Chondrocyte (in vitro differentiated cells): ENCODE results near the gene DAB2IP. TPM values are rescaled to one million over a fixed set of nuclear protein-coding genes. Genes with fewer than 3 reads are reported as not detected.

Source experiments
- DNase-seq: peaks from one replicate; pipeline ENCODE4 v3.0.0; 2021; ENCODE audit warnings: mixed read lengths, low spot score
- H3K27ac Mint-ChIP-seq: one replicate; pipeline ENCODE4 v1.8.0; 2021; ENCODE audit warnings: mild to moderate bottlenecking, moderate library complexity, mixed read lengths; ENCODE audit not compliant: unreplicated experiment
- H3K27me3 Mint-ChIP-seq: 2 replicates; pipeline ENCODE4 v1.8.0; 2021; ENCODE audit warnings: low read depth, mixed read lengths
- H3K36me3 Mint-ChIP-seq: 2 replicates; pipeline ENCODE4 v1.8.0; 2021; ENCODE audit warnings: low read depth, mixed read lengths
- H3K4me1 Mint-ChIP-seq: 2 replicates; pipeline ENCODE4 v1.8.0; 2021; ENCODE audit warnings: low read depth, mild to moderate bottlenecking, mixed read lengths
- H3K4me3 Mint-ChIP-seq: one replicate; pipeline ENCODE4 v1.8.0; 2021; ENCODE audit warnings: mild to moderate bottlenecking, moderate library complexity, mixed read lengths; ENCODE audit not compliant: unreplicated experiment
- H3K9me3 Mint-ChIP-seq: 2 replicates; pipeline ENCODE4 v1.8.0; 2021; ENCODE audit warnings: low read depth, mixed read lengths
- total RNA-seq: library from RNA; stranded (reverse); gene quantifications from 3 replicates; pipeline ENCODE4 v1.2.1, GENCODE V29; 2021
- TF ChIP-seq, protein P1 (sequence below): fragments of 200-600 bp; sonication (generic); IDR thresholded peaks from 2 replicates; pipeline ENCODE4 v1.5.0; 2021; ENCODE audit warnings: antibody characterized with exemption, mild to moderate bottlenecking, moderate library complexity

Gene DAB2IP
- total RNA-seq, 1 donor from 2014 or later = 58.5 TPM

DNA sequence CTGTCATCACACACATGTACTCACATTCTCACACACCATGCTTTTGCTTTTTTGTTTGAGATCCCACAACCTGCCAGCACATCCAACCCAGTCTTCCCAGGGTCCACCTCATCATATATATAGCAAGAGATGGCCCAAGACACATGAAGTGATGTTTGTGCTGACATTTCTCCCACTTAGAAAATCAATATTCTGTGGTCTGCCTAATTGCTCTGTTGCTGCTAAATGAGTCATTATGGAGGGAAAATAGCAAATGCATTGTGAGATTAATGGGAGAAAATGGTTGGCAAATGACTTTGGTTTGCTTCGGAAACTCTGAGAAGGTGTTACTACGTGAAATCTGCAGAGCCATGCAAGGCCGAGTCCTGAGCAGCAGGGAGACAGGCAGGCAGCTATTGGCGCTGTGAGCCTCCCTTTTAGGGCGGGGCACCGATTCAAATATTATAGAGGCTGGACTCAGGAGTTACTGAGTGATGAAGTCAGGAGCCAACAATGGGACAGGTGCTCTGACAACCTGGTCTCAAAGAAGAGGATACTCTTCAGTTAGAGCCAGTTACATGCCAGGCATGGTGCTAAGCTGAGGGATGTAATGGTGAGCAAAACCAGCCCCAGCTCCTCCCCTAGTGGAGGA lies 62.8 kb downstream of the DAB2IP start:
- Mint-ChIP-seq H3K4me3 (no peak overlapping the region), H3K36me3 (peaks cover 5% of the 10 kb centered on the region), H3K9me3 (no peaks in the 10 kb centered on the region), H3K27me3 (no peaks in the 10 kb centered on the region), H3K27ac (no peak overlapping the region), H3K4me1 (no peaks in the 10 kb centered on the region)
- DNase-seq = no peak
- TF ChIP-seq, protein P1, sequence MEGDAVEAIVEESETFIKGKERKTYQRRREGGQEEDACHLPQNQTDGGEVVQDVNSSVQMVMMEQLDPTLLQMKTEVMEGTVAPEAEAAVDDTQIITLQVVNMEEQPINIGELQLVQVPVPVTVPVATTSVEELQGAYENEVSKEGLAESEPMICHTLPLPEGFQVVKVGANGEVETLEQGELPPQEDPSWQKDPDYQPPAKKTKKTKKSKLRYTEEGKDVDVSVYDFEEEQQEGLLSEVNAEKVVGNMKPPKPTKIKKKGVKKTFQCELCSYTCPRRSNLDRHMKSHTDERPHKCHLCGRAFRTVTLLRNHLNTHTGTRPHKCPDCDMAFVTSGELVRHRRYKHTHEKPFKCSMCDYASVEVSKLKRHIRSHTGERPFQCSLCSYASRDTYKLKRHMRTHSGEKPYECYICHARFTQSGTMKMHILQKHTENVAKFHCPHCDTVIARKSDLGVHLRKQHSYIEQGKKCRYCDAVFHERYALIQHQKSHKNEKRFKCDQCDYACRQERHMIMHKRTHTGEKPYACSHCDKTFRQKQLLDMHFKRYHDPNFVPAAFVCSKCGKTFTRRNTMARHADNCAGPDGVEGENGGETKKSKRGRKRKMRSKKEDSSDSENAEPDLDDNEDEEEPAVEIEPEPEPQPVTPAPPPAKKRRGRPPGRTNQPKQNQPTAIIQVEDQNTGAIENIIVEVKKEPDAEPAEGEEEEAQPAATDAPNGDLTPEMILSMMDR = no peak

DNA sequence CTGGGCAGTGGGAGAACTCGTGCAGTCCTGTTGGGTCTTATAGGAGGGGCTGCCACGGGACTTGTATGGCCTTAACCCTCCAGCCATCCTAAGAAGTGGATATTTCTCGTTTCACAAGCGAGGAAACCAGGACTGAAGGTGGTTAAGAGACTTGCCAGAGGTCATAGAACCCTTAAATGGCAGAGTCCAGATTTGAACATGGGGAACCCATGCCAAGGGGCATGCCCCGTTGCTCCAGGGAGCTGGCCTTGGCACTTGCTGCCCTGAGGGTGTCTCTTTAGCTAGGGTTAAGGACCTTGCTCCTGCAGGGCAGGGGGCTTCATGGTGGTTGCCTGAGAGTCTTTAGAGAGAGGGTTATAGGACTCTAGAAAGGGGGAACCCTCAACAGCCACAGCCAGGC lies 63.4 kb downstream of the DAB2IP start:
- Mint-ChIP-seq H3K4me1 (no peaks in the 10 kb centered on the region), H3K27me3 (no peaks in the 10 kb centered on the region), H3K36me3 (peaks cover 5% of the 10 kb centered on the region), H3K9me3 (no peaks in the 10 kb centered on the region), H3K27ac (no peak overlapping the region), H3K4me3 (no peak overlapping the region)
- TF ChIP-seq, protein P1 = no peak
- no peak for DNase-seq

DNA sequence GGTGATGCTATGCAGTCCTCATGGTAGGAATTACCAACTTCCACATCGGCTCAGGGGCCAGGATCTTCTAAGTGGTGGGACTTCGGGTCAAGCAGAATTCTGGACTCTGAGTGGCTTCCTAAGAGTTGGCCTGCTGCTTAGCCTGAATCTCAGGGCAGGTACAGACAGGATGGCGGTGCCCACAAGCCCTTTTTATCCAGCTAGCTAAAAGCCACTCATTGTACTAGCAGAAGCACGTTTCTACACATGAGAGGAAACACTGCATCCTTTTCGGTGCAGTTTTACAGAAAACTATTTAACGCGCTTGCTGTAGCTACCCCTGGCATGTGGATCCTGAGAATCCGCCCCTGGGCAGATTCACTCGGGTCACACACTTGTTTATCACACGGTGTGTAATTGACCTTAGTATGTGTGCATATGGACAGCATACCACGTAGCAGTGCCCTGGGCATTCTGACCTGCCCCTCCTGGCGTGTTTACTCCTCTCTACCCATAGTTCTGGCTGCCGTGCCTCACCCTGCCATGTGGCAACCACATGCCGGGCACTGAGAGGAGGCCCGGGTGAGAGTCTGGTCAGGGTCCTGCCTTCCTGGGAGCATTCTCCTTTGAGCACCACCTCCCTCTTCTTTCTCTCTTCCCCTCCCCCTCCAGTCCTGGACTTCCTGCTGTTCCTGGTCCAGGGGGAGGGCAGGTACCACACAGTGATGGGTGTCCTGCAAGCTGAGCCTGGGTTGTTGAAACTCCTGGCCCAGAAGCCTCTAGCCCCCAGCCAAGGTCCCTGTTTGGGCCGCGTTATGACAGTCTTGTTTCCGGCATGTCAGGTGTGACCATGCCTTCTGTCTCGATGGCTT lies 65.9 kb downstream of the DAB2IP start:
- peaks cover 23% of the 10 kb centered on the region for H3K4me1 Mint-ChIP-seq
- H3K27me3 Mint-ChIP-seq = no peaks in the 10 kb centered on the region
- no peak for DNase-seq
- H3K27ac Mint-ChIP-seq = no peak overlapping the region
- no peak overlapping the region for H3K4me3 Mint-ChIP-seq
- TF ChIP-seq, protein P1 = no peak
- H3K9me3 Mint-ChIP-seq = no peaks in the 10 kb centered on the region
- peaks cover 2% of the 10 kb centered on the region for H3K36me3 Mint-ChIP-seq

DNA sequence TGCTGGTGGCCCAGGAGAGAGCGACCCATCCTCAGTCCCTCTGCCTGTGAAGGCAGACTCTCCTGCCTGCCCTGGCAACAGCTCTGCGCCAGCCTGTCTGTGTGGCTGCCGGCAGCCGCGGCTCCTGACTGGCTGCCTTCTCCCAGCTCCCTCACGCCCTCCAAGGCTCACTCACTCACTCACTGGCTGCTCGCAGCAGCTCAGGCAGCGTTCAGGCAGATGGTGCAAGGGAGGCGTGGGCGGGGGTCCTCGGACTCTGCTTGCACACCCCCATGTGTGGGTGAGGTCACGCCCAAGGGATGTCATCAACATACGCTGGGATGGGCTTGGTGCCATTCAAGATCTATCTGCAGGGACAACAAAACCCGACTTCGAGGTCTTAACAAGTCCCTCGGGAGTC lies 66.7 kb downstream of the DAB2IP start:
- no peak for DNase-seq
- Mint-ChIP-seq H3K27me3 (no peaks in the 10 kb centered on the region), H3K27ac (no peak overlapping the region), H3K36me3 (peaks cover 2% of the 10 kb centered on the region), H3K9me3 (no peaks in the 10 kb centered on the region), H3K4me3 (no peak overlapping the region), H3K4me1 (peaks cover 23% of the 10 kb centered on the region)
- TF ChIP-seq, protein P1 = no peak

DNA sequence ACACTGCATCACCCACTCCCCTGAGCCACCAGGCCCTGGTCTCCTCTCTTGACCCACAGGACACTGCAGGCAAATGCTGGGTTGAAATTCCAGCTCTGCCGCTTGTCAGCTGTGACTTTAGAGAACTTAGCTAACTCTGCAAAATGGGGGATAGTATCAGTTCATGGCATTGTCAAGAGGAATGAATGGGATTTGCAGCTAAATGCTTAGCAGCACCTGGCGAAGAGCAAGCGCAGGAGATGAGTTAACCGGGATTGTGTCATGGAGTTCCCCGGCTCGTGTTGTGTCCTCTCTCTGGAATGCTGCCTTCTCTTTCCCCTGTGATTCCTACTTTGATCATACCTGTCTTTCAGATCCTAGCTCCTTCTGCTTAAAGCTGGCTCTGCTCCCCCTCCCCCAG lies 67.1 kb downstream of the DAB2IP start:
- no peak for DNase-seq
- Mint-ChIP-seq H3K4me1 (peaks cover 23% of the 10 kb centered on the region), H3K36me3 (peaks cover 2% of the 10 kb centered on the region), H3K9me3 (no peaks in the 10 kb centered on the region), H3K4me3 (no peak overlapping the region), H3K27me3 (no peaks in the 10 kb centered on the region), H3K27ac (no peak overlapping the region)
- TF ChIP-seq, protein P1 = no peak
